ENCODE results near the gene OAF.

DNA sequence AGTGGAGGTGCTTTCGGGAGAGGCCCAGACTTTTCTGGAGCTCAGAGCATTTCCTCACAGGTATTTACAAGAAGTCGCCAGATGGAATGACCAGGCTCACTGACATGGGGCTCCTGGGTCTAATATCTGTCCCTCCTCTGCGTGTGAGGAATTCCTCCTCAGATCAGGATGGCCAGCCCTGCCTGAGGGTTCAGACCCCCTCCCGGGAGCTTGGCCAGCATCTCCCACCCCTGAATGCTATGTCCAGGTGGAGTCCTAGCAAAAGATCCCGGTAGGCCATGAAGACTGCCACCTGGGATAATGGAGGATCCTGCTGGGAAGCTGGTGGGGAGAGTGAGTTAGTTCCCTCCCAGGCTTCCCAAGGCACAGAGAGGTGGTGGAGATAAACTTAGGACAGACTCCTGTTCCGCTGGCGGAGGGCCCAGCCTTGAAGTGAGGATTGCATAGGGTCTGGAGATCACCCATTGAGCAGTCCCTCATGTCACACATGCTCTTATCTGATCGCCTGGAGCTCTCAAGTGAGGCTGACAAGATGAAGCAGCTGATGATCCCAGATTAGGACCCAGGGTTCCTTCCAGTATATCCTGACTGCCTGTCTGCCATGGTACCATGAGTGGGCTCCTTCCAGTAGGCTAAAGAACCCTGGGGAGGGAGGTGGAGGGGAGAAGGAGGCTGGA, 5.7 kb downstream of the OAF start:
- TF ChIP-seq POLR2AphosphoS5 (IDR thresholded peaks at IDR 0.05; ENCODE audit: low read depth) (no peak), EZH2phosphoT487 (IDR thresholded peaks at IDR 0.05; ENCODE audit: unreplicated experiment) (no peak), STAT1 (IDR thresholded peaks at IDR 0.05; ENCODE audit: unreplicated experiment) (no peak)

Data from GM23338 (cell line).